LNCaP clone FGC (cell line): ENCODE data around the gene SMIM27.
"Not testable (repeated sequence)": the region's sequence is repeated elsewhere in the genome, so short reads cannot be mapped to it uniquely, and the experiment has no call there.

ENCODE experiments used
- DNase-seq: peaks from one replicate; pipeline ENCODE4 v3.0.0-alpha.2; 2011; ENCODE audit warnings: low read depth
- H3K4me3 ChIP-seq: 2 replicates; pipeline ENCODE4 v1.5.1; 2011; ENCODE audit warnings: mild to moderate bottlenecking, low read depth, low read length, control low read depth
- CTCF ChIP-seq: IDR thresholded peaks from 2 replicates; pipeline ENCODE4 v1.5.1; 2012; ENCODE audit warnings: mild to moderate bottlenecking; ENCODE audit not compliant: control insufficient read depth, insufficient read depth; ENCODE audit errors: extremely low read depth

The SMIM27 gene

GRCh38 chr9:32590898-32591297, 38.8 kb downstream of the SMIM27 start:
- no peak for TF ChIP-seq CTCF
- DNase-seq, result no peak

GRCh38 chr9:32596096-32596865, 44.2 kb downstream of the SMIM27 start:
- no peak overlapping the region for H3K4me3 ChIP-seq
- DNase-seq, result no peak
- TF ChIP-seq CTCF, result no peak

More at GRCh38 chr9:32590898-32591297, 38.8 kb downstream of the SMIM27 start:
- no peak overlapping the region for H3K4me3 ChIP-seq

GRCh38 chr9:32596936-32597335, 44.8 kb downstream of the SMIM27 start:
- no peak for DNase-seq
- TF ChIP-seq CTCF, result no peak
- no peak overlapping the region for H3K4me3 ChIP-seq

GRCh38 chr9:32599021-32599420, 46.9 kb downstream of the SMIM27 start:
- not testable (repeated sequence) for H3K4me3 ChIP-seq, DNase-seq
